Measurements from ENCODE around the gene UXS1.
"Not testable (repeated sequence)": the region's sequence is repeated elsewhere in the genome, so short reads cannot be mapped to it uniquely, and the experiment has no call there.

Gene UXS1

DNA sequence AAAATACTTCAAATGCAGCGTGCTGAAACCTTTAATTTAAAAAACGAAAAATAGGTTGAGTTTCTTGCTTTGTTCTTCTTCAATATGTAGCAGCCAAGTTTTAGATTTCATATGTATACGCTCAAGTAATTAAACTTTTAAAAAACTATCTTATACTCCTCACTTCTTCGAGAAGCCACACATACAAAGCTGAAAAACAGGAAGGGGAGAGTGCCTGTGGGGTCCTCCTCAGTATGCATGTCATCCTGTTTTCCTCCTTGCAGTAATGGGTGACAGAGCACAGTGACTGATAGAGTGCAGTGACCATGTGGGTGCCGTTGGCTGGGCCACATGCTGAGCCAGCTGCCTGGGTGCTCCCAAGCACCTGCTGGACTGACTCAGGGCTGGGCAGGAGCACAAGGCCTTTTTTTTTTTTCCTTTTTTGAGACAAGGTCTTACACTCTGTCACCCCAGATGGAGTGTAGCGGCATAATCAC, 33.3 kb downstream of the UXS1 start:
- no peak for DNase-seq (ENCODE audit: low read depth)

DNA sequence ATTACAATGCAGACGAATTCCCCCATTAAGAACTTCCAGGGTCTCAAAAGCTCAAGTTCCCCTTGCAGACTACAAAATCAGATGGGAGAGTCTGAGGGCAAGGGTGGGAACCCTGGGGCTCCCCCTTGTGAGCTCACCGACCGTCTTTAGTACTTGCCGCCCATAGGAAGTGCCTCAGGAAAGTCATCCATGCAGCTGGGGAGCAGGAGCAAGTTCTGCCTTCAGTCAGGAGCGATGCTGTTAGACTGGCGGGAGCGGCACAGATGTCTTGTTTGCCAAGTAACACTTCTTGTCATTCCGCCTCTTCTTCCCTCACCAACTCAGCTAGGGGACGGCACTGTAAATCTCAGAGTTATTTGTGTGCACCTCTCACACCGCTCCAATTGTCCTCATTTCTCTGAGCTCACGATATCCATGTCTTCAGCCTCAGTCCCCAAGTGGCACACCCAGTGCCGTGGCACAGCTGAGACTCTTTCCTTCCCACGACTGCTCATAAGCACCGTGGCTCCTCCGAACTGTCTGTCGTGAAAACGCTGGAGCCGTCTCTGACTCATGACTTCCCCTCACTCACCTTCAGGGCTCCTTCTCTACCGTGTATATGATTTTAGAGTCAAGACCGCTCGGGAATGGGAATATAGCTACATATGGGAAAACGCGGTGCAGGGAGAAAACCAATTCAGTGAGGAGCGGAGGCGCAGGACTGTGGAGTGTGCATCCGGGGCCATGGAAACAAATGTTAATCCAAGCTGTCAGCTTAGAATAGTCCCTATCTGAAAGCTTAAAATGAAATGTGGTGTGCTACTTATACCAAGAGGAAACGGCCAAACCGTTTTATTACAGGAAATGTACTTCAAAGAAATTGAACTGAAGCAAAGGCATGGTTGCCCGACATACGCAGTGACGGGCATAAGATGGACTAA, 34.0 kb downstream of the UXS1 start:
- peak; percentile 57 for DNase-seq (ENCODE audit: low read depth)

DNA sequence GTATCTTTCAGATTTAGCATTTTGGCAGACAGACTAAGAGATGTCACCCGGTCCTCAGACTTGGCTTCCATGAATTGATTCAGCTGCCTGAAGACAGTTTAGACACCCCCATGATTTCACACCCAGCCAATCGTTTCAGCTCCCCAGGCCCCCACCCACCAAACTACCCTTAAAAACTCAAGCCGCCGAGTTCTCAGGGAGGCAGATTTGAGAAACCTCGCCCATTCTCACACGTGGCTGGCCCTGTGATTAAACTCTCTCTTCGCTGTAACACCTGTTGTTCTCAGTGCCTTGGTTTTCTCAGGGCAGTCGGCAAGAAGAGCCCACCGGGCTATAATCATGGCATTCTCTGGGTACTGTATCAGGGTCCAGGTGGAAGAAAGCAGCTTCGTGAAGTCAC, 35.2 kb downstream of the UXS1 start:
- DNase-seq (ENCODE audit: low read depth), result no peak

DNA sequence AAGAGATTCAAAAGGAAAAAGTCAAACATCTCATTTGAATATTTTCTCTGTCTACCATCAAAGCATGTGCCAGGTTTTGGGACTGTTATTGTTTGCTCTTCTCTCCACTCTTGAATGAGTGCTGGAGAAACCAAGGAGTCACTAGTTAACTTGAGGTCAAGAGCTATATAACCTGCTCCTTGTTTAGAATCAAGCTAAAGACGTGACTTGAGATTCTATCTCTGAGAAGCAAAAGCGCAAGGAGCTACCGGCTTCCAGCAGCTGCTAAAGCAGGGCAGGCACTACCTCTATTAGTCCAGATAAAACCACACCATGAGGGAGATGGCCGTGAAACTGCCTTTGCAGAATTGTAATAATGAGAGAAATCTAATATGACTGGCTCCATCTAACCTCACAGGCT, 36.0 kb downstream of the UXS1 start:
- DNase-seq (ENCODE audit: low read depth), result no peak

DNA sequence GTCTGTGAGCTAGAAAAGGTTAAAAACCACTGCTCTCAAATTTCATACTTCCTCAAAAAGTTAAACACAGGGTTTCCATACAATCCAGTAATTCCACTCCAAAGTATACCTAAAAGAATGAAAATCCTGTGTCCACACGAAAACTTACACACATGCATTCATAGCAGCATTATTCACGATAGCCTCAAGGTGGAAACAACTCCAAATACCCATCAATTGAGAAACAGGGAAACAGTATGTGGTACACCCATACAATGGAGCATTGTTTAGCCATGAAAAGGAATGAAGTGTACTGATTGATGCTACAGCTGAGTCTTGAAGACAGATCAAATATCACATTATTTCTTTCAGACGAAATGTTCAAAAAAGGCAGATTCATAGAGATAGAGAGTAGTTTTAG, 36.7 kb downstream of the UXS1 start:
- DNase-seq (ENCODE audit: low read depth), result no peak

DNA sequence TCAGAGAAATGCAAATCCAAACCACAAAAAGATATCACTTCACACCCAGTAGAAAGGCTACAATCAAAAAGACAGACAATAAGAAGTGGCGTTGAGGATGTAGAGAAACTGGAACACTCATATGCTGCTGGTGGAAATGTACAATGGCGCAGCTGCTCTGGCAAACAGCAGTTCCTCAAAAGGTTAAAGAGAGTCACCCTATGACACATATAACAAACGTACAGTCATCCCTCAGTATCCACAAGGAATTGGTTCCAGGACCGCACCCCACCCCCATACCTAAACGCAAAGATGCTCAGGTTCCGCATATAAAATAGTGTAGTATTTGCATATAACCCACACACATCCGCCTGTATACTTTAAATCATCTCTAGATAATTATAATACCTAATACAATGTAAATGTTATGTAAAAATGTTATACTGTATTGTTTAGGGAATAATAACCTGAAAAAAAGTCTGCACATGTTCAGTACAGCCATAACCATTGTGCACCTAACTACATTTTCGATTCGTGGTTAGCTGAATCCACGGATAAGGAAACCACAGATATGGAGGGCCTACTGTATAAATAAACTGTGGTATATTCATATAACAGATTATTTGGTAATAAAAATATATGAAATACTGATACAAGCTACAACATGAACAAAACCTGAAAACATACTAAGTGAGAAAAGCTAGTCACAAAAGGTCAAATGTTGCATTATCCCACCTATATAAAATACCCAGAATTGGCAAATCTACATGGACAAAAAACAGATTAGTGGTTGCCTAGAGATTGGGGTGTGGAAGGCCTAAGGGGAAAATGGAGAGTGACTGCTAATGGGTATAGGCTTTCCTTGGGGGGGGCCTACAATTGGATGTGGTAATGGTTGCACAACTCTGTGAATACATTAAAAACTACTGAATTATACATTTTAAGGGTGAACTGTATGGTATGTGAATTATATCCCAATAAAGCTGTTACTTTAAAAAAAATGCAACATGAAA, 37.5 kb downstream of the UXS1 start:
- no peak for DNase-seq (ENCODE audit: low read depth)

DNA sequence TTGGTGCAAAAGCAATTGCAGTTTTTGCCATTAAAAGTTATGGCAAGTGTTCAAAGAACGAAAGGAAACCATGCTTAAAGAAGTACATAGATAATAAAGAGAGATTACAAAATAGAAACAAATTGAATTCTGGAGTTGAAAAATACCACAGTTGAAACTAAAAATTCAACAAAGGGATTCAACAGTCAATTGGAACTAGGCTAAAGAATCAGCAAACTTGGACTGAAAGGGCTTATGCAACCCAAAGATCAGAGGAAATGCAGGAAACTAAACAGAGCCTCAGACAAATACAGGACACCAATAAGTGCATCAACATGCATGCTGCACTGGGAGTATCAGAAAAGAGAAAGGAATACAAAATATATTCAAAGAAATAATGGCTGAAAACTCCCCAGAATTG, 40.3 kb downstream of the UXS1 start:
- DNase-seq (ENCODE audit: low read depth), result no peak

DNA sequence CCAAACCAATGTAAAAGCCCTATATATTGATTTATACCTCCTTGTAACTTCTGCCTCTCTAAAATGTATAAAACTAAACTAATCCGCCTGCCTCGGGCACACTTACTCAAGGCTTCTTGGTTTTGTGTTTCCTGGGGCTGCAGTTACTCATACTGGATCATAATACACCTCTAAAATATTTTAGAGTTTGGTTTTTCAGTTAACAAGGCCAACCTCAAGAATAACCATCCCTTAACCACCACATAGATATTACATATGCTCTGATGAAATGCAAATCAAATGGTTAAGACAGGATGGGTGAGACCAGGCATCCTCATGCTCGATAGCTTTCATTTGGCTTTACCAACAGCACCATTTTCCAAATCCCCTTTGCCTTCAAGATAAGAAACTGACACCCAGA, 46.4 kb downstream of the UXS1 start:
- DNase-seq (ENCODE audit: low read depth), result no peak

DNA sequence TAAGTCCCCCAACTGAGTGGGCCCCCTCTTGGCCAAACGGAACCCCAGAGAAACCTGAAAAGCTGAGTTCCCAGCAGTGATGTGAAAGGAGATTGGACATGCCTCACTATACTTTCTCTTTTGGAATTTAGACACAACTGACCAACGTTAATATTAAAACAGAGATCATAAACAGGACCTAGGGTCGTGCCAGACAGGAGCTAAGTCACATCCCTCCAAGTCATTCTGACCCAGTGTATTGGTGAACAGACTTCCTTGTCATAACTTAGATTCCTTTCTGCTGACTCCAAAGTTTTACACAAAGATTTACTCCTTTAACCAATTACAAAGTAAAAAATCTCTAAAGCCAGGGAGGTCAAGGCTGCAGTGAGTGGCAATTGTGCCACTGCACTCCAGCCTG, 46.9 kb downstream of the UXS1 start:
- DNase-seq (ENCODE audit: low read depth), result no peak

DNA sequence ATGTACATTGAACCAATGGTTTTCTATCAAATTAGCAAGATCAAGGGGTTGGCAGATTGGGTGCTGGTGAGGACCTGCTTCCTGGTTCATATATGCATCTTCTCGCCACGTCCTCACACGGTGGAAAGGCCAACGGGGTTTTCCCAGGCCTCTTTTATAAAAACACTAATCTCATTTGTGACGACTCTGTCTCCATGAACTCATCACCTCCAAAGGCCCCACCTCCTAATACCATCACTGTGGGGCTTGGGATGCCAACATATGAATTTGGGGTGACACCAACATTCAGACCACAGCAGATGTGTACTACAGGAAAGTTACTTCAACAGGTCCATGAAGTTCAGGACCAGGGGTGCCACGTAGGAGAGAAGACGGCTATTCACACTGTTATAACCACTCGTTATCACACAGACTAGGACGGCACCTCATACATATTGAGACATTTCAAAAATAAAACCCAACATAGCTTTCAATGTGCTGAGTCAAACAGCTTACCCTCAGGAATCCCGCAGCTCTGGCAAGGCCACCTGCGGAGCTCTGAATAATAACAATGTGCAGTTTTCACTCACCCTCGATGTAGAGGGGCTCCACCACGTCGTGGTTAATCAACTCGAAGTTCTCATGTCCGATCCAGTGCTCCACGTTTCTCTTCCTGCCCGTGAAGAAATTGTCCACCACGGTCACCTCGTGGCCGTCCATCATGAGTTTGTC, 49.3 kb downstream of the UXS1 start:
- no peak for DNase-seq (ENCODE audit: low read depth)

DNA sequence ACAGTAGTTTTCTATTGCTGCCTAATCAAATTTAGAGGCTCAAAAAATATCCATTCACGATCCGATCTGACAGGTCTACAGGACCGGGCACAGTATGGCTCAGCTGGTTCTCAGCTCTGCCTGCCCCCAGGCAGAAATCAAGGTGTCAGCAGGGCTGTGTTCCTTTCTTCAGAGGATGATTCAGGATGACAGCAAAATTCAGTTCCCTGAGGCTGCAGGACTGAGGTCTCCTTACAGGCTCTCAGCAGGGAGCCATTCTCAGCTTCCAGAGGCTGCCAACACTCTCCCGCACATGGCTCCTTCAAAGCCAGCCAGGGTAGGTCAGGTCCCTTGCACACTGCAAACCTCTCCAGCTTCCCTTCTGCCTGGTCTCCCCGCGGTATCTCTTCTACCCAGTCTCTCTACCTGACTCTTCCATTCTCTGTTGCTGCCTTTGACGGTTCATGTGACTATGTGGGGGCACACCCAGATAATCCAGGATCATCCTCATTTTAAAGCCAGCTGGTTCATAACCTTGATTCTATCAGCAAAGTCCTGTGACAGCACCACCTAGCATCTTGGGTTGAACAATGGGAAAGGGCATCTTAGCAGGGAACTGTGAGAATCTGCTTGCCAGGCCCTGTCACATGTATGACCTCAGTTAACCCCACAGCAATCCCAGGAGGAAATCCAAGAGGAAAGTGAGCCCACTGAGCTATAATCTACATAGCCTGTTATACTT, 50.4 kb downstream of the UXS1 start:
- no peak for DNase-seq (ENCODE audit: low read depth)

DNA sequence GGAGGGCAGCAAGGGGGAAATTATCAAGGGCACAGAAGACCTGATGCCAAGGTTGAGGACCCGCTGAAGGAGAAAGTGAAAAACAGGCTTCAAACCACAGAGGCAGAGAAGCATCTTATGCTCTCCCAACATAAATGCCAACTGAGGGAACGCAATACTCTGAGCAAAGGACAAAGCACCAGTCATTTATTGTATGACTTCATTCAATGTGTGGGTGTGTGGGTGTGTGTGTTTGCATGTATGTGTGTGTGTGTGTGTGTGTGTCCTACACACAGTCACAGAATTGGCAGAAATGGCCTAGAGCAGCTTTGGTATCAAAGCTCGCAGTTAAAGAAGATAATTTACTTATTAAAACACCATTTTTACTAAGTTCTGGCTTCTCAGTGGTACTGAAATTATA, 51.4 kb downstream of the UXS1 start:
- no peak for DNase-seq (ENCODE audit: low read depth)

DNA sequence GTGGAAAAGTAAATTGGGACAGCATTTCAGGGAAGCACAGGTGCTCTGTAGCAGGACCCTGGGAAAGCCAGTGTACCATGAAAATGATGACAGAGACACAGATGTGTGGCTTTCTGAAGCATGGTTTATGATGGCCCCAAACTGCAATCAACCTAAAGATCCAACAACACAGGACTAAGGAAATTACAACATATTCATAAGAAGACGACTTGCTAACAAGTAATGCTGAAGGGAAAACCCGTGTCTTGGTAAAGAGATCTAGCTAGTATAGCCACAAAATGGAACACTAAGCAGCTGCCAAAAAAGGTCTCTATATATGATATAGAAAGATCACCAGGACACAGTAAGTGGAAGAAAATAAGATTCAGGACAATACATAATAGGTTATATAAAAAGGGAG, 53.2 kb downstream of the UXS1 start:
- no peak for DNase-seq (ENCODE audit: low read depth)

DNA sequence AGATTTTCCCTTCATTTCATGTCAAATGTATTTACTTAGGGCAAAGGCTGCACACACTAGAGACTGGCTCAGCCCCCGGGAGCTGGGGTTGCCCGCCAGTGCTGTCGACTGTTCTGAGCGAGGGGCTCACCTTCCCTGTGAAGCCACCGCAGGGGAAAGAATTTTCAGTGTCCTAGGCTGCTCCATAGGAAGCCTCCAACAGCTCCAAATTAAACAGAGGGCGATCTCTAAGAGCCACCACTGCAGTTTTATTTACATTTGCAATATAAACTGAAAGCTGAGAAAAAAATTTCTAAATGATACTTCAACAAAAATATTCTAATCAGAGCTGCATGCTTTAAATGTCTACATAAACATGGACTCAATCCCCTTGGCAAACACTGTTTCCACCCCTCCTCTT, 54.0 kb downstream of the UXS1 start:
- no peak for DNase-seq (ENCODE audit: low read depth)

DNA sequence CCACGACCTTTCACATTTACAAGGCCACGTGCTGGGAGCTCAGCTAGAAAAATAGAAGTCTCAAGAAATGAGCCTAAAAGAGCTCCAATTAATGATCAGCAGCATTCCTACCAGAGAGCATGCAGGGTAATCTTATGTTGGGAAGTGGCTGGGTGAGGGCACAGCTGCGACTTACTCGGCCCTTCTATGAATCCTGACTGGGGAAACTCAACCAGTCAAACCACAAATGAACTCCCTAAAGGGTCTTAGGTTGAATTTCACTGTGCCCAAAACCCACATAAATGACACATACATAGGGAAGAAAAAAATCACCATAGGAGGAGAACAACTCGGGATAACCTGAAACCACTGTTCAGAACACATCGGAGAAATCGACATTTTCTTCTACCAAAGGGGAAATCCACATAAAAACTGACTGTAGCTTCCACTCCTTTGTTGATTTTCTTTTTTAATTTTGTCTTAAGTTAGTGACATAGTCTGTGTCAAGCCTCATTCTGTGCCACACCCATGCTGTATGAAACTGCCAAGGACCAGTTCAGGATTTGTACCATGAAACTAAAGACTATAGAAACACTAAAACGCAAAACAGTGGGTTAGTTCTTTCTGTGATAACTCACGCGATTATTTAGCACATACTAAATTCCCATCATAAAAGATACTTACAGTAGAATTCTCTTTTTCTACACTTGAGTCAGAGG, 54.7 kb downstream of the UXS1 start:
- DNase-seq (ENCODE audit: low read depth), result no peak

DNA sequence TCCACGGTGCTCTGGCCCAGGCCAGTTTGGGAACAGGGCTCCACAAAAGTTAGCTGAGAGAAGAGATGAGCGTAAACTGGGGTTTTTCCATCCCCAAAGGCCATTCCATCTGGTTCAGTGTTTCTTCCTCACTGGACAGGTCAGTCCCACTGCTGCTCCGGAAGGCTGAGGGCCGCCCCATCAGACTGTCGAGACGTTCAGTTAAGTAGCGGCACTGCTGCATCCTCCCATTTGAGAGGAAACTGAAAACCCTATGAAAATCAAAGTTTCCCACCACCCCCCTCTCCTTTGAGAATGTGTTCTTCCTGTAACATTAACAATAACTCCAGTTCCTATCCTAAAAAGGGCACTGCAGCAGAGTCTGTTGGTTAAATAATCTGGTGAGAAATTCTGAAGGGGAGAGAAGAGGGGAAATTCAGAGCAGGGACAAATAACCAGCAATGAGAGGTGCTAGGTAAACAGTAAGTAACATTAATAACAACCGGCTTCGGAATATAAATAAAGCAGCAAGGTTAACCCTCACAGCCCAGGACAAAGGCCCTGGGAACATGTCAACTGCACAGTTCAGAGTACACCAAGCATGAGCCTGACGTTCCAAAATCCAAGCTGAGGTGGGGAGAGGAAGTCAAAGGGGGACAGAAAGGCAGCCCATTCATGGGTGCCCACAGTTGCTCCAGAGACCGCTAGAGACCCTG, 55.4 kb downstream of the UXS1 start:
- no peak for DNase-seq (ENCODE audit: low read depth)

DNA sequence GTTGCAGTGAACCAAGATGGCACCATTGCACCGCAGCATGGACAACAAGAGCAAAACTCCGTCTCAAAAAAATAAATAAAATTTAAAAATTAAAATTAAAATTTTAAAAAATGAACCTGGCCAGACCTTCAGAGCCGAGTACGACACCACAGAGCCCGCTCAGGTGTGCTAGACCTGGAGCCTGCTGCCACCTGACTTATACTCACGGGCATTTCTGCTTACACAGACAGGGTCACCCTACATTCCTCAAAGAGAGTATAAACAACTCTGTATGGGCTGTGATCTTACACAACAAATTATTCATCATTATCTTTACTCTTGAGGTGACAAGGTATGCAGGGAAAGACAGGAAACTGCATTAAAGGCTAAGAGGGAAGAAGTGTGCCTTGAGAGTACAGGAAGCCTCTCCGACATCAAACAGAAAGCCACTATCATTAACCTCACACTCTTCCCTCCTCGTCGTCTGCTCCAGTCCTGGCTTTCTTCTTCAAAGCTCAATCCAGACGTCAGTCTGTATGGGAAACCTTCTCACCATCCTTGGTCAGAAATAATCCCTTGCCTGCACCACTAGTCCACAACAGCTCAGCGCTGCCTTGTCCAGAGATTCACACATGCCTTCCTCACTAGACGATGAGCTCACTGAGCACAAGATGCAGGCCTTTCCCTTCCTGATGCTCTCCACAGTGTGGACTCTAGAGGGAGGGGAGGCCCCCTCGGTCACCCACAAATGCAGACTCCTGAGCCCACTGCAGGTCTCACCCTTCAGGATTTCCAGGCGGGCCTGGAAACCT, 56.2 kb downstream of the UXS1 start:
- DNase-seq (ENCODE audit: low read depth), result no peak

DNA sequence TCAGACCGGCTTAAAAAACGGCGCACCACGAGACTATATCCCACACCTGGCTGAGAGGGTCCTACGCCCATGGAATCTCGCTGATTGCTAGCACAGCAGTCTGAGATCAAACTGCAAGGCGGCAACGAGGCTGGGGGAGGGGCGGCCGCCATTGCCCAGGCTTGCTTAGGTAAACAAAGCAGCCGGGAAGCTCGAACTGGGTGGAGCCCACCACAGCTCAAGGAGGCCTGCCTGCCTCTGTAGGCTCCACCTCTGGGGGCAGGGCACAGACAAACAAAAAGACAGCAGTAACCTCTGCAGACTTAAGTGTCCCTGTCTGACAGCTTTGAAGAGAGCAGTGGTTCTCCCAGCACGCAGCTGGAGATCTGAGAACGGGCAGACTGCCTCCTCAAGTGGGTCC, 62.9 kb downstream of the UXS1 start:
- not testable (repeated sequence) for DNase-seq (ENCODE audit: low read depth)

DNA sequence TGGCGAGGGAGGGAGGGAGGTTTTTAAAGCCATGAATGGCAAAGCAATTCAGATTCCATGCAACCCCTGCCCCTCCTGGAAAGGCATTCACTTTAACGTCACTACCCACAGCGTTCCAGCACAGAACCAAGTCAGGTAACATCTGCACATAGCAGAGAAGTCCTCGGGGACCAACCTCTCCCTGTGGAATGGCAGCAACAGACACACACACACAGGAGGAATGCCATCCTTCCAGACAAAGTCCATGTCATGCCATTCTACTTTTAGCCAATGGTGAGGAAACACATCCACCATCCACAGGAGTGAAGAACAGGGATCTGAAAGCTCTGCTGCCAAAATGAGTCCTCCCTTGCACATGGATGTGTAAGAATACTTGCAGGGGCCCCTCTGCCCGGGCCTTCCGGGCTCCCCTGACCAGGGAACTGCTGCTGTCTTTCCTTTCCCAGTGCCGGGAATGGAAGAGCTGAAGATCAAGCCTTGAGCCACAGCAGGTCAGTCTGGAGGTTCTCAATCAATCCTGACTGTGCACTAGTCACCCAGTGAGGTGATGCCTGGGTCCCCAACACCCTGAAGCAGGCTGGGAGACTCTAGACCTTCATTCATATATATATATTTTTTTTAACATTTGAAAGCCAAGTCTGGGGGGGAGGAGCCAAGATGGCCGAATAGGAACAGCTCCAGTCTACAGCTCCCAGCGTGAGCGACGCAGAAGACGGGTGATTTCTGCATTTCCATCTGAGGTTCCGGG, 63.7 kb downstream of the UXS1 start:
- no peak for DNase-seq (ENCODE audit: low read depth)

Data from activated T-cell treated with anti-CD3 and anti-CD28 coated beads for 1 hour (primary cell).